Measurements from ENCODE around the gene WDR44.
A peak's percentile ranks its signal among the peaks of the same experiment; 100 is the strongest.
"Not testable (repeated sequence)": the region's sequence is repeated elsewhere in the genome, so short reads cannot be mapped to it uniquely, and the experiment has no call there.

The WDR44 gene

GRCh38 chrX:118345464-118346257 is at the start of gene WDR44:
Gene WDR44 (plus strand): TSS chrX:118346106. CDS start chrX:118346504, 398 bp downstream.
- peak; percentile 89 for DNase-seq

- not testable (repeated sequence) for DNase-seq
These were observed 40.1 kb upstream of the WDR44 start for GRCh38 chrX:118305827-118306226.

GRCh38 chrX:118315529-118315928 is 30.4 kb upstream of the WDR44 start:
- DNase-seq = no peak

GRCh38 chrX:118324588-118324987 is 21.3 kb upstream of the WDR44 start:
- no peak for DNase-seq

DNA sequence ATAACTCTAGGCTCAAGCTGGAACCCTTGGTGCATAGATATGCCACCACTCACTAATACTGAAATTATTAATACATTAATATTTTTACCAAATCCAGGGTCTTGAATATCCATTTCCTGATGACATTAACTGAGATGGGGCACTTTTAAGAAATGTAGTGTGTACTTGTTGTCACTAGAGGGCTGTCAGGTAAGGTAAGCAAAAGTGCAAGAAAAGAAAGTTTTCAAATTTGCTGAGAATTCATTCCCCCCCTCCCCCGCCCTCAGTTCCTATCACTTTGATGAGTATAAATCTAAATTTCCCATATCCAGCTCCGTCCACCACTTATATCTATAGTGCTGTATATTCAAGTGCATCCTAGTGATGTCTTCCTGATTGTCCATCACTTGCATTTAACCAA is 20.5 kb upstream of the WDR44 start:
- DNase-seq = no peak

DNA sequence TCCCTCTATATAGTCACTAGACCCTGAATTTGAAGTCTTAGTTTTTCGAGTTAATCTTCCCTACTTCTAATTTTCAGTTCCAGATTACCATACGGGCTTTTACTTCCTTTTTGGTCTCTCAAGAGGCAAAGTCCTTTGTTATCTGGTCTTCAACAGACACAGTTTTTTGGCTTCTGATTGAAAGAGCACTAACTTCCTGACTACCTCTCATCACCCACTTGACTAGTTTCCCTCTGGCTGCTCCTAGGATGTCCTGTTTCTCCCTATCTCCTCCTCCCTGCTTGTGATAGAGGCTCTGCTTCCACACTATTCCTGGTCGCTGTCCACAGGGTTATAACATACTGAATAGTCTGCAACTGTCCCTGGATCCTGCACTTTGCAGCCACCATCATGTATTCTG is 16.7 kb upstream of the WDR44 start:
- no peak for DNase-seq

DNA sequence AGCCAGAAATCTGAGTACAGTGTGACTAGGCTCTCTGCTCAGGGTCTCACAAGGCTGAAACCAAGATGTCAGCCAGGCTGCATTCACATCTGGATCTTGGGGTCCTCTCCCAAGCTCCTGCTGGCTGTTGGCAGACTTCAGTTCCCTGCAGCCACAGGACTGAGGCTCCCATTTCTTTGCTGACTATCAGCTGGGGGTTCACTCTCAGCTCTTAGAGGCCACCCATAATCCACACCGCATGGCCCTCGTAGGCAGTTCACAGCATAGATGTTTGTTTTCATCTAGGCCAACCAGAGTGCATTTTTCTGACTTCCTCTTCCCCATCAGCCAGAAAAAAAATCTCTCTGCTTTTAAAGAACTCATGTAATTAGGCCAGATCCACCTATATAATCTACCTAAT is 8.2 kb upstream of the WDR44 start:
- no peak for DNase-seq

- DNase-seq = no peak
These were observed 7.0 kb upstream of the WDR44 start for GRCh38 chrX:118338930-118339329.

GRCh38 chrX:118345045-118345463 is 852 bp upstream of the WDR44 start:
- DNase-seq = no peak

- peak; percentile 51 for DNase-seq
These were observed 570 bp downstream of the WDR44 start for GRCh38 chrX:118346258-118347094.

DNA sequence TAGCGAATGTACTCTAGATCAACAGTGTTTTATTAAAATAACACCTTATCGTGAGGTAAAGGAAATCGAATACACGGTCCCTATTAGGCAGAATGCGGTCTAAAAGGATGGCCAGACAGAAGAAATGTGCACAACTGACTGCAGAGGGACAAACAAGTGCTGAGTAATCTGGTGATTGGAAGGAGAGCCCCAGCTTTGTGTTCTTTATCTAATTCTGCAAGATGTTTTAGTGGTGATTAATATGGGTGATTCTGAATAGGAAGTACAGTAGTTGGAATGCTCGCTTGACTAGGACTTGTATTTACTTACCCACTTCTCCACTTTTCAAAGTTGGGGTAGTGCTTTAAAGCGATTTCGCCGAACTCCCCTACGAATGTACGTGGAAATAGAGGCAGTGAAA is 1.2 kb downstream of the WDR44 start:
- no peak for DNase-seq

DNA sequence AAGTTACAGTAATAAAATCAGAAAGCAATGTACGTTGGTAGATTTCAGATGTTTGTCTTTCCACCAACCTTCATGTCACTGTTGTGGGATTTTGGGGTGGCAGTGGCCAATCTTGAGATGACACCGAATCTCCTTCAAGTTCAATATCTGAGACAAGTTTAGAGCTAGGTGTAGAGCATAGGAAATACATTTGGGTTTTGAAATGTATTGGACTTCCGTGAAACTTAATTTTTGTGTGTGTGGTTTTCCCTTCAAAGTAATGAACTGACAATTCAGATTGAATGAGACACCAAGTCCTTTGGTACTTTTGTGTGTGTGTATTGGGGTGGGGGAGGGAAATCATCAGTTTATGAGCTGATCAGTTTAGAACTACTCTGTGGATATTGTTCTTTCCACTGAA is 1.8 kb downstream of the WDR44 start:
- DNase-seq = no peak

DNA sequence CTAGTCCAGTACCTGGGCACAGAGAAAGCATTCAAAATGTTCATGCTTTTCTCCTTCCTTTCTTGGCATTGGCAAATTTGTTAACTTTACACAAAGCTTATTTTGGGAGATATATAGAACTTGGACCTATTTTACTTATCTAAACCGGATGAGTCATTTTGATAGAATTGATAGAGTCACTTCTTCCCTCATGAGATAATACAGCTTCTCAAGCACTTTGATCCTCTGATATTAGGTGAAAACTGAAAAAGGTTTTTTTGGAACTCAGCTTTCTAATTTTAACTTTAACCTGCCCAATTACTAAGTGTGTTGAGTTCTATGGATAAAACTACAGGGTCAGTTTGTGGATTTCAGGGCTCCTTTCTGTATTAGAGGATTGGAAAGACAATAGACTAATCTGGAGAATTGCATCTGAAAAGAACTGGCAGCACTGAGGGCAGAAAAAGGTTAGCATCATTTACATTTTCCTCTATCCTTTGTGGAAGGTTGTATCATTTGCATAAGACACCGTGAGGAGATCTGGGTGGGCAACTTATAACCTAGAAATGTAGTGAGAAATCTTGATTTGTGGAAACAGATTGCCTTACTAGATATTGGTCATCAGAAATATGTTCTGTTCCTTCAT is 2.4 kb downstream of the WDR44 start:
- DNase-seq = no peak

DNA sequence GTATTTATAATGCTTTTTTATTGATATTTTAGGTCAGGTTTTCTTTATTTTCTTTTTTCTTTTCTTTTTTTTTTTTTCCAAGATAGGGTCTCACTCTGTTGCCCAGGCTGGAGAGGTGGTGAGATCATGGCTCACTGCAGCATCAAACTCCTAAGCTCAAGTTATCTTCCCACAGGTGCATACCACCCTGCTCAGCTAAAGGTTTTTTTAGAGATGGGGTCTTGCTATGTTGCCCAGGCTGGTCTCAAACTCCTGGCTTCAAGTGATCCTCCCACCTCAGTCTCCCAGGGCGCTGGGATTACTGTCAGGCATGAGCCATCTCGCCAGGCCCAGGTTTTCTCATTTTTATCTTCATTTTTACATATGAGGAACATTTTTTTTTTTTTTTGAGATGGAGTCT is 3.3 kb downstream of the WDR44 start:
- DNase-seq = no peak

DNA sequence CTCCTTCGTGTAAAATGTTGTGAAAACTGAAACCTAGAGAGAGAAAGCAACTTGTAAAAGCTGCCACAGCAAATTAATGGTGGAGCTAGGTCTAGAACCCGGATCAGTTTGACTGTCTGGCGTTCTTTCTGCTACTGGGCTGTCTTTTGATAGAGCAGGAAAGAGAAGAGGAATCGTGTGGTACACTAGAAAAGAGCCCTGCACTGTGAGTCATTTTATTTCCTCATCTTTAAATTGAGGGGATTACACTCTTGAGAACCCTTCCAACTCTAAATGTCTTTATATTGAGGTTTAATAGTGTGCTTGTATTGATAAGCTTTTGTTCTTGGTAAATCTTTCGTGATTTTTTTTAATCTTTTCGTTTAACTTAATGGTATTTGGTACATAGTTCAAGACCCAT is 4.3 kb downstream of the WDR44 start:
- no peak for DNase-seq

DNA sequence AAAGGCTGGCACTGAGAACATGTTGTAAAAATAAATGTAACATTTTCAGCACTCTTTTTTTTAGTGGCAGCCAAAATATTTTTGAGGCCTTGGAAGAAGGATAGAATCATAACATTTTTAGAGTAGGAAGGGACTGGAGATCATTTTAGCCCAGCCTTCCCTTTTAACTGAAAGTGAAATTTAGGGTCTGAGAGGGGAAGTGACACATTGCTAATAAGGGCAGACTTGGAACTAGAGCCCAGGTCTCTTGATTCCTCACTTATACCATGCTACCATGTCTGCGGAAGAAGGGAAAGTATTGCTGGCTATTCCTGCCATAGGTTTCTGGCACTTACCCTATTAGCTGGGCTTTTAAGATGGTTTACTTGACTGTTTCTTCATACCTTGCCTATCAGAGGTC is 4.8 kb downstream of the WDR44 start:
- DNase-seq = no peak

DNA sequence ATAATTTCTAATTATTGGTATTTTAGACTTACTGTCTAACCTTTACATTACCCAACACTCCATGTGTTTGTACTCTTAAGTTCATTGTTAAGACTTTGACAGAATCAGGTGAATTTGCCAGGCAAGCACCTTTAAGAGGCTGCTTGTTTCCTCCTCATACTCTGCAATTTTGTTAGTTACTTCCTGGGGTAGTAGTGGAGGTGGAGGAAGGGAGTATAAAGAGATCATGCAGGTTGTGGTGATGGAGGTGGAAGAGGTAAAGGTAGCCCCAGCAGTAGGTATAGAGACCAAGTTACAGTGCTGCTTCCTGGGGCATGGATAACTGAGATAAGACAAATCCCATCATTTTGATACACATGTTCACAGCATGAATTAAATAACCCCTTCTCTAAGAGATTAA is 6.7 kb downstream of the WDR44 start:
- no peak for DNase-seq

DNA sequence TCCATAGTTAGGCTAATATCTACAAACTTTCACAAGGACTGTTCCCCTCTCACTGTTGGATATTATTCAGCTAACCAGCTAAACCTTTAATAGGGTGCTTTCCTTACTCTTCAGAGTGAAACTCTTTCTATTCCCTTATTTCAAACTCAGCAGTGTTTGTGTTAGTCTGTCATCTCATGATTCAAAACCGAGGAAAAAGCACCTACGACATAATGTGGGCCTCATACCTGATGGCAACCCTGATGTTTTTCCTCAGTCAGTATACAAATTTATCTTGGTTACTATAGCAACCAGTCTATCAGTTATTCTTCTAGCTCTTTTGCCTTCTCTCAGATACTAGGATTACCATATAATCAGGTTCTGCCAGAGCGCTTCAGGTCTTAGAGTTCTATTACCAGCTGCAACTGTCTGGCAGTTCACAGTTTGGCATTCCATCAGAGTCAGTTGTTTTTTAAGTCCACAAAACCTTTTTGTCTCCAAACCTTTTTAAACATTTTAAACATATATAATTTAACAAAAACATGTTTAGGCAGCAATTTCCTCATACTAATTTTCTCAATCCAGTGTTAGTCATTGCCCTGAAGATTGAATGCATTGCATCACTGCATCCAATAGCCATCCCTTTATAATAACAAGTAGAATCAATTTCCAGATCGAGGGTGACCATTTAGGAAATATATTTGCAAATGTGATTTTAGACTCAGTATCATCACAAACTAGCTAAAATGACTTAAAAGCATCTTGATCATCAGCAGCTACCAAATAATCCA is 7.4 kb downstream of the WDR44 start:
- no peak for DNase-seq

- DNase-seq = no peak
These were observed 9.5 kb downstream of the WDR44 start for GRCh38 chrX:118355225-118355920.

DNA sequence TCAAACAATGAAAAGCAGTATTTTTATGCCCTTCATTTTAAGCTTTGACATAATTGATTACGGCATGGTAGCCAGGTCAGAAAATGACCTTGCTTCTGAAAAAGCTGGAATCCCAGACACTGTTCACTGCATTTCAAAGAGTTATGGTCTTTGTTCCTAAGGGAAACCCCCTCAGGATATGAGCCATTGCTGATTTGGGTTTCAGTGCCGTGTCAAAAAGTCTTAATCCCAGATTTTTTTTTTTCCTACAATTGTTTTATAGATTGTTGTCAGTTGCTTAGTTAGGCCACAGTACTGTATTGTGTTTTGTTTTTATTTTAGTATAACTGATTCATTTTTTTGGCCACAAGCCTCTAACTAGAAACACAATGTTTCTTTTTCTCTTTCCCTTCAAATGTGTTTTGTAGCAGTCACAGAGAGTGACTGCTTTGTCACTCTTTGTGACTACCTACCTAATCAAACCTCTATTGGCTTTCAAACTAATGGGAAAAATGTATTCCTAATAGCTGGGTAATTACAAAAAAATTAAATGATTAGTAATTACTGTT is 10.3 kb downstream of the WDR44 start:
- DNase-seq = no peak

DNA sequence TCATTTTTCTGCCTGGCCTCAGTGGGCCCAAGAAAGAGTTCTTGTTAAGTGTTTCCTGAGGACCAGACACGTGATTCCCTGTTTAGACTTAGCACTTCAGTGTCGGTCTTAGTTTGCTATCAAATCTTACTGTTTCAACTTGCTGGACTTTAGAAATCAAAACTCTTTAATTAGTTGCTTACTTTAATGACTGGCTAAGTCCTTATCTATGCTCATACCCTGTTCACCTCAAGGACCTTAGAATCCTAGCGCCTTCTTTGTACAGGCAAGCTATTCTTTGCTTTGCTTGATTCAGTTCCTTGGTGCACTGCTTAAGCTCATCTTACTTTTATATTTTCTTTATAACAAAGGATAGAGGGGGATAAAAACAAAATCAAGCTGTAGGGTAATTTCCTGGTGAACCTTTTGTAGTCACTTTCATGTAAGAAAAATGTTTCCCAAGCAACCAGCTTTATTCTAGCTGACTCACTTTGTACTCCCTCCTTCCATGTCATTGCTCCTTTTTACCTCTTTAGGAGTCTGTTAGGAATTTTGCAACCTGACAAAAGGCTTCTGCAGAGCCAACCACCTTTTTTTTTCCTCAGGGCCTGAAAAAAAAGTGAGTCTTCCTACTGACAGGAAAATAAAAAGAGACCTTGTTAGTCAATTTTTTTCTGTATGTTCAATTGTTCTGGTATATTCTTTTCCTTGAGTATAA is 14.7 kb downstream of the WDR44 start:
- DNase-seq = no peak

Data from activated CD8-positive, alpha-beta memory T cell treated with anti-CD3 and anti-CD28 coated beads, Interleukin-2, amount 50 U/mL, for 4 hours (primary cell).